ENCODE data around the gene THEMIS2.
"Not testable (repeated sequence)": the region's sequence is repeated elsewhere in the genome, so short reads cannot be mapped to it uniquely, and the experiment has no call there.

The THEMIS2 gene

DNA sequence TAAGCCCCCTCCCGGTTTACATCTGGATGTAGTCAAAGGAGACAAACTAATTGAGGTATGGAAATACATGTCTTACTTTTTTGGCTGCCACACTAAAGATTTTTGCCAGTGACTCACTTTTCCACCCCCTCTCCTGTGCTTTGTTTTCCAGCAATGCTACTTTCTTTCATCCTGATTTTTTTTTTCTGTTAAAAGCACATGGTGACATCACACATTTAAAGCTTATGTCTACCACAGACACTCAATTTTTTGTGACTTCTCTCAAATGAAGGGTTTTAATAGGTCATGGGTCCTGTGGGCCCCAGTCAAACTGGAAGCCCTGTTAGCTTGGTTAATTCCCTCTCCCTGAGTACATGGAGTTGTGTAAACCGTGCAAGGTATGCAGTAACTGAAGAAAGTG, 39.6 kb upstream of the THEMIS2 start:
- H3K4me3 ChIP-seq (ENCODE audit: low read length), result no peak overlapping the region
- TF ChIP-seq, protein P1, sequence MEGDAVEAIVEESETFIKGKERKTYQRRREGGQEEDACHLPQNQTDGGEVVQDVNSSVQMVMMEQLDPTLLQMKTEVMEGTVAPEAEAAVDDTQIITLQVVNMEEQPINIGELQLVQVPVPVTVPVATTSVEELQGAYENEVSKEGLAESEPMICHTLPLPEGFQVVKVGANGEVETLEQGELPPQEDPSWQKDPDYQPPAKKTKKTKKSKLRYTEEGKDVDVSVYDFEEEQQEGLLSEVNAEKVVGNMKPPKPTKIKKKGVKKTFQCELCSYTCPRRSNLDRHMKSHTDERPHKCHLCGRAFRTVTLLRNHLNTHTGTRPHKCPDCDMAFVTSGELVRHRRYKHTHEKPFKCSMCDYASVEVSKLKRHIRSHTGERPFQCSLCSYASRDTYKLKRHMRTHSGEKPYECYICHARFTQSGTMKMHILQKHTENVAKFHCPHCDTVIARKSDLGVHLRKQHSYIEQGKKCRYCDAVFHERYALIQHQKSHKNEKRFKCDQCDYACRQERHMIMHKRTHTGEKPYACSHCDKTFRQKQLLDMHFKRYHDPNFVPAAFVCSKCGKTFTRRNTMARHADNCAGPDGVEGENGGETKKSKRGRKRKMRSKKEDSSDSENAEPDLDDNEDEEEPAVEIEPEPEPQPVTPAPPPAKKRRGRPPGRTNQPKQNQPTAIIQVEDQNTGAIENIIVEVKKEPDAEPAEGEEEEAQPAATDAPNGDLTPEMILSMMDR (conservative IDR thresholded peaks at IDR 0.05; ENCODE audit: low read length), result no peak
- DNase-seq (ENCODE audit: low read depth), result peak; percentile 61

DNA sequence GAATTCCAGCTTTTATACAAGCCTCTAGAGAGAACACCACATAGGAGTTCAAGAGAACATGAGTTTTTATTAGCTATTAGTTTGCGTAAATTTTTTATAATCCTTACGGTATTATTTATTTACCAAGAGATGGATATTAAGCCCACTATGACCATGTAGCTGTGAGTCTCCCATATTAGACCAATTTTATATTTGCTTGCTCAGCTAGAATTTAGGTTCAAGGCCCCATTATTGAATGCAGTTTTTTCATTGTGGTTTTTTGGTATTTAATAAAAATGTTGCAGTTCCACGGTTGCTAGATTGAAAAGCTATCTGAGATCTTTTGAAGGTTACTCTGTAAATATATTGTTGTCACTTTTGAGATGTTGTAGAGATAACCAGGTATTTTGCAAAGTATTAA, 38.9 kb upstream of the THEMIS2 start:
- DNase-seq (ENCODE audit: low read depth), result no peak
- TF ChIP-seq, protein P1 (conservative IDR thresholded peaks at IDR 0.05; ENCODE audit: low read length), result no peak
- no peak overlapping the region for H3K4me3 ChIP-seq (ENCODE audit: low read length)

DNA sequence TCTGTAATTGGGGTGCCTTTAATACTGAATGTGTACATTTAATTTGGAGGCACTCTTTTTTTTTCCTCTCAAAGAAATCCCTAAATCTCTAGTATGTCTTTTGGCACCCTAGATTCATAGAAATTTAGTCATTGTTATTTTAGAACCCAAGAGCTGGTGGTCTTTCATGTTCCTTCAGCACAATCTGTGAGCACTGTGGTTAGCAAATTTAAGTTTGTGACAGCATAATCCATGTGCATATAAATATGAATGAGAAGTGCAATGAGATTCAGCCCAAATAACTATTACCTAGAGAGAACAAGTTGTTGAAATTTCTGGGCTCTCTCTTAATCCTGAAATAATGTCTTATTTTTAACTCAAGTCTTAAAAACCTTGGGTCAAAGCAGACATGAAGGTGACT, 37.3 kb upstream of the THEMIS2 start:
- H3K4me3 ChIP-seq (ENCODE audit: low read length), result no peak overlapping the region
- DNase-seq (ENCODE audit: low read depth), result no peak
- TF ChIP-seq, protein P1 (conservative IDR thresholded peaks at IDR 0.05; ENCODE audit: low read length), result no peak

DNA sequence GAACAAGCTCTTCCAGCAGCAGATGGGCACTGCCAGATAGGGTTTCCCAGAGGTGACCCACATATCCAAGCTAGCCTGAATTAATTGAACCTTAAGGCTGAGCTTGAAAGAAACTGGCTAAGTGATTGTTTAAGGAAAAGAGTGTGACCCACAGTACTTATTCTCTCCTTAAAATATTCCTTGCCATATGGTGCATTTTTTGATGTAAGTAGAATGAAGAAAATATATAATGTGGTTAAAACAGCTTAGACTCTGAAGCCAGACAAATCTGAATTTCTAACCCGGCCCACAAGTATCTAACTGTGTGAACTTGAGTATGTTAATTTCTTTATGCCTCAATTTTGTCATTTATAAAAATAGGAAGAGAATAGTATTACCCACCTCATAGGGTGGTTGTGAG, 36.8 kb upstream of the THEMIS2 start:
- TF ChIP-seq, protein P1 (conservative IDR thresholded peaks at IDR 0.05; ENCODE audit: low read length), result no peak
- no peak for DNase-seq (ENCODE audit: low read depth)
- no peak overlapping the region for H3K4me3 ChIP-seq (ENCODE audit: low read length)

DNA sequence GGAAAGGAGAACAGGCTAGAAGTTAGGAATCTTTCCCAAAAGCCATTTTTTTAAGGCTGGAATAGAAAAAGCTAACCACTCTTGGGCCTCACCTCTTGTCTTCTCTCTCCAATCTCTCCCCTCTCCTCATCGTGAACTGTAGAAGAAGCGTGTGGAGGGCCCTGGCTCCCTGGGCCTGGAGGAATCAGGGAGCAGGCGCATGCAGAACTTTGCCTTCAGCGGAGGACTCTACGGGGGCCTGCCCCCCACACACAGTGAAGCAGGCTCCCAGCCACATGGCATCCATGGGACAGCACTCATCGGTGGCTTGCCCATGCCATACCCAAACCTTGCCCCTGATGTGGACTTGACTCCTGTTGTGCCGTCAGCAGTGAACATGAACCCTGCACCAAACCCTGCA, 22.4 kb upstream of the THEMIS2 start:
- H3K4me3 ChIP-seq (ENCODE audit: low read length), result no peak overlapping the region
- TF ChIP-seq, protein P1 (conservative IDR thresholded peaks at IDR 0.05; ENCODE audit: low read length), result no peak
- no peak for DNase-seq (ENCODE audit: low read depth)

DNA sequence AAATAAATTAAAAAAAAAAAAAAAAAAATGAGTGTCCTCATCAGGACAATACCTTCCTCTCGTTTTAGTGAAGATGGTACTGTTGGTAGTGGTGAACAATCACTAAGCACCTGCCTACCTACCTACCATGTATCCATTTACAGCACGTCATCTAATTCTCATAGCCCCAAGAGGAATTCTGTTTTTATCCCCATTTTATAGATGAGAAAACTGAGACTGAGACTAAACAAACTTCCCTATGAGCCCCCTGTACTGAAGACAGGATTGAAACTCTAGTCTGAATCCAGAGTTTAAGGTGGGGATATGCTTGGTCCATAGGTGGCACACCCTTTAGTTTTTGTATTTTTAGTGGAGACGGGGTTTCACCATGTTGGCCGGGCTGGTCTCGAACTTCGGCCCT, 17.3 kb upstream of the THEMIS2 start:
- DNase-seq (ENCODE audit: low read depth), result no peak
- TF ChIP-seq, protein P1 (conservative IDR thresholded peaks at IDR 0.05; ENCODE audit: low read length), result no peak
- H3K4me3 ChIP-seq (ENCODE audit: low read length), result no peak overlapping the region

DNA sequence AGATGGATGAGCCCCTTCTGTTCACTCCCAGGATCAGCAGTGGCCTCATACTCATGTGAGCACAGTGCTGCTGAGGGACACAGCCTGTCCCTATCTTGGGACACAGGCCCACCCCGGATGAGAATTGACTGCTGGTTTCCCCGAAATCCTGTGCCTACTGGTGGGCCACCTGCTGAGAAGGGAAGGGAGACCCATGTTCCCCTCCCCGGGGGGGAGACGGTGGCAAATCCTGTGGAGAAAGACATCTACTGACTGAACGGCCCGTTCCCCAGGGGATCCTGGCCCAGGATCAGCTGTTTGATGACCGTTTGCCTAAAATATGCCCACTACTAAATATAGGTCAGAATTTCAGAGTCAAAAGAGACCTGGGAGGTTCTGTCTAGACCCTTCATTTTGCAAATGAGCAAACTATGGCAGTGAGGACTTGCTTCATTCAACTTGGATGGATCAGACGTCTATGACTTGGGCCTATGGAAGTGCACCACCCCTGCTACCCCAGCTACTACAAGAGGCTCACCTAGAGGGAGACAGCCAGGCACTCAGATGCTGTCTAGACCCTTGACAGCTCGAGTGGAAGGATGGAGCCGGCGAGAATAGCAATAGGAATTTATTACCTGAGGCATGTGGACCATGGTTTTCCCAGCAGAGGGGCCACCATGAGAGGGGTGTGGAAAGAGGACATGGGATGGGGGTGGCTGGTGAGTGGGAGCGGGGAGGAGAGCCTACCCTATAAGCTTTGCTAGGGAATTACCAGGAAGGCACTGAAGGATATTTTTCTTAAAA, 15.6 kb upstream of the THEMIS2 start:
- no peak for DNase-seq (ENCODE audit: low read depth)
- TF ChIP-seq, protein P1 (conservative IDR thresholded peaks at IDR 0.05; ENCODE audit: low read length), result no peak
- no peak overlapping the region for H3K4me3 ChIP-seq (ENCODE audit: low read length)

DNA sequence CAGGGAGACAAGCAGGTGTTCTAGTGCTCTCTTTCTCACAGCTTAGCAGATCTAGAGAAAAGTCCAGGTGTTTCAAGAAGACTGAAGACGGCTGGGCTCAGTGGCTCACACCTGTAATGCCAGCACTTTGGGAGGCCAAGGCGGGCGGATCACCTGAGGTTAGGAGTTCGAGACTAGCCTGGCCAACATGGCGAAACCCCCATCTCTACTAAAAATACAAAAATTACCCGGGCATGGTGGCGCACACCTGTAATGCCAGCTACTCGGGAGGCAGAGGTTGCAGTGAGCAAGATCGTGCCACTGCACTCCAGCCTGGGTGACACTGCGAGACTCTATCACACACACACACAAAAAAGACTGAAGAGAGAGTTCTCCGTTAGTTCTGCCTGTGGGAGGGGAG, 14.8 kb upstream of the THEMIS2 start:
- not testable (repeated sequence) for H3K4me3 ChIP-seq (ENCODE audit: low read length); DNase-seq (ENCODE audit: low read depth)

Data from AG10803 (cell line).